Upper lobe of right lung (tissue), 1 donor: ENCODE data around the gene CLCA4. TPM values are rescaled to one million over a fixed set of nuclear protein-coding genes. Genes with fewer than 3 reads are reported as not detected.

Experiments
- ATAC-seq: fragments of 200-7000 bp; cut with Tn5 transposase; one replicate; pipeline ENCODE4 v1.9.1; 2020; ENCODE audit warnings: mild to moderate bottlenecking, moderate library complexity
- DNase-seq: peaks from one replicate; pipeline ENCODE4 v3.0.0-alpha.2; 2020
- H3K27ac ChIP-seq: fragments of 200-600 bp; one replicate; pipeline ENCODE4 v1.8.0; 2022
- H3K27me3 ChIP-seq: fragments of 200-600 bp; one replicate; pipeline ENCODE4 v1.8.0; 2022; ENCODE audit warnings: mild to moderate bottlenecking
- H3K36me3 ChIP-seq: fragments of 200-600 bp; one replicate; pipeline ENCODE4 v1.8.0; 2022
- H3K4me1 ChIP-seq: fragments of 200-600 bp; one replicate; pipeline ENCODE4 v1.8.0; 2022
- H3K4me3 ChIP-seq: fragments of 200-600 bp; one replicate; pipeline ENCODE4 v1.8.0; 2022; ENCODE audit warnings: mild to moderate bottlenecking
- H3K9me3 ChIP-seq: fragments of 200-600 bp; one replicate; pipeline ENCODE4 v1.8.0; 2022
- CTCF ChIP-seq: fragments of 200-600 bp; IDR thresholded peaks from one replicate; pipeline ENCODE4 v1.8.0; 2022; ENCODE audit warnings: antibody characterized with exemption
- intact Hi-C: fragments of 100-400 bp; cut with DNase I; formaldehyde crosslinking; loops from one replicate; pipeline ENCODE4 v1.11.0; 2022
- total RNA-seq: library from RNA; stranded (reverse); fragmentation: NEBNext Ultra II Directional; extraction: Animal tissue kit (Norgen Biotek cat#: 25700); gene quantifications from one replicate; pipeline ENCODE4 v1.2.1, GENCODE V29; 2021
- donor health status: DM: no; HTN: yes; CAD: no; lungs with severe emphysema.

CLCA4 gene
- total RNA-seq, 1 donor from 2014 or later, result not detected

- Histone ChIP-seq H3K4me3 (no peak overlapping the region), H3K9me3 (no peaks in the 10 kb centered on the region), H3K27me3 (no peaks in the 10 kb centered on the region), H3K36me3 (no peaks in the 10 kb centered on the region), H3K27ac (no peak overlapping the region), H3K4me1 (no peaks in the 10 kb centered on the region)
- no peak for DNase-seq
- no peak for TF ChIP-seq CTCF
- intact Hi-C loops, result no loop called here
- ATAC-seq, result no peak
These were observed 21.0 kb downstream of the CLCA4 start for GRCh38 chr1:86567878-86568277.

- no peak overlapping the region for H3K27ac ChIP-seq
- ATAC-seq (no peak), DNase-seq (no peak)
- intact Hi-C loops, result no loop called here
- no peak for TF ChIP-seq CTCF
- no peaks in the 10 kb centered on the region for H3K4me1 ChIP-seq
- H3K9me3 ChIP-seq, result no peaks in the 10 kb centered on the region
- H3K27me3 ChIP-seq, result no peaks in the 10 kb centered on the region
- H3K4me3 ChIP-seq, result no peak overlapping the region
- no peaks in the 10 kb centered on the region for H3K36me3 ChIP-seq
These were observed 27.0 kb downstream of the CLCA4 start for GRCh38 chr1:86573763-86574484.

GRCh38 chr1:86581231-86581630, 34.4 kb downstream of the CLCA4 start:
- no peak for DNase-seq
- TF ChIP-seq CTCF, result no peak
- H3K27me3 ChIP-seq, result no peaks in the 10 kb centered on the region

GRCh38 chr1:86582161-86582560, 35.3 kb downstream of the CLCA4 start:
- DNase-seq (no peak), ATAC-seq (no peak)
- Histone ChIP-seq H3K36me3 (no peaks in the 10 kb centered on the region), H3K4me1 (no peaks in the 10 kb centered on the region), H3K27me3 (no peaks in the 10 kb centered on the region), H3K27ac (no peak overlapping the region), H3K4me3 (no peak overlapping the region), H3K9me3 (no peaks in the 10 kb centered on the region)
- TF ChIP-seq CTCF, result no peak
- intact Hi-C loops, result no loop called here

More at GRCh38 chr1:86581231-86581630, 34.4 kb downstream of the CLCA4 start:
- ATAC-seq, result no peak
- H3K27ac ChIP-seq, result no peak overlapping the region
- H3K9me3 ChIP-seq, result no peaks in the 10 kb centered on the region
- no peak overlapping the region for H3K4me3 ChIP-seq
- H3K36me3 ChIP-seq, result no peaks in the 10 kb centered on the region
- no peaks in the 10 kb centered on the region for H3K4me1 ChIP-seq
- intact Hi-C loops, result no loop called here

GRCh38 chr1:86583032-86583431, 36.2 kb downstream of the CLCA4 start:
- H3K27ac ChIP-seq, result no peak overlapping the region
- intact Hi-C loops, result no loop called here
- DNase-seq, result no peak

More at GRCh38 chr1:86583032-86583431, 36.2 kb downstream of the CLCA4 start:
- H3K27me3 ChIP-seq, result no peaks in the 10 kb centered on the region
- ATAC-seq, result no peak
- no peak for TF ChIP-seq CTCF
- H3K36me3 ChIP-seq, result no peaks in the 10 kb centered on the region
- H3K9me3 ChIP-seq, result no peaks in the 10 kb centered on the region
- no peak overlapping the region for H3K4me3 ChIP-seq
- no peaks in the 10 kb centered on the region for H3K4me1 ChIP-seq
